HUES6 (cell line): Measurements from ENCODE around the gene AGFG2.

Source experiments
- H3K27ac ChIP-seq: 2 replicates; pipeline ENCODE4 v1.7.0; 2013; ENCODE audit warnings: low read depth, mild to moderate bottlenecking, low read length, inconsistent platforms
- H3K27me3 ChIP-seq: 2 replicates; pipeline ENCODE4 v1.6.1; 2013; ENCODE audit warnings: low read length; ENCODE audit not compliant: control insufficient read depth, insufficient read depth
- H3K36me3 ChIP-seq: 2 replicates; pipeline ENCODE4 v1.6.1; 2013; ENCODE audit warnings: low read length; ENCODE audit not compliant: control insufficient read depth, insufficient read depth
- H3K4me1 ChIP-seq: 2 replicates; pipeline ENCODE4 v1.6.1; 2013; ENCODE audit warnings: low read length; ENCODE audit not compliant: control insufficient read depth, insufficient read depth
- H3K4me3 ChIP-seq: 2 replicates; pipeline ENCODE4 v1.5.1; 2013; ENCODE audit warnings: low read depth, low read length
- H3K9ac ChIP-seq: one replicate; pipeline ENCODE4 v1.6.1; 2013; ENCODE audit warnings: mild to moderate bottlenecking, low read length
- H3K9me3 ChIP-seq: 2 replicates; pipeline ENCODE4 v1.6.1; 2013; ENCODE audit warnings: low read depth, low read length; ENCODE audit not compliant: control insufficient read depth, insufficient read depth

AGFG2 gene

GRCh38 chr7:100573691-100574361, 34.8 kb downstream of the AGFG2 start, which contains the start of gene SAP25:
TSS of gene SAP25 (minus strand) at chr7:100573900. CDS start at chr7:100573742, 158 bp downstream.
- Histone ChIP-seq H3K9me3 (no peaks in the 10 kb centered on the region), H3K4me1 (peaks cover 30% of the 10 kb centered on the region), H3K27ac (no peak within 1 kb of the TSS), H3K27me3 (no peaks in the 10 kb centered on the region), H3K9ac (no peak within 1 kb of the TSS), H3K4me3 (no peak within 1 kb of the TSS), H3K36me3 (peaks cover 40% of the 10 kb centered on the region)

DNA sequence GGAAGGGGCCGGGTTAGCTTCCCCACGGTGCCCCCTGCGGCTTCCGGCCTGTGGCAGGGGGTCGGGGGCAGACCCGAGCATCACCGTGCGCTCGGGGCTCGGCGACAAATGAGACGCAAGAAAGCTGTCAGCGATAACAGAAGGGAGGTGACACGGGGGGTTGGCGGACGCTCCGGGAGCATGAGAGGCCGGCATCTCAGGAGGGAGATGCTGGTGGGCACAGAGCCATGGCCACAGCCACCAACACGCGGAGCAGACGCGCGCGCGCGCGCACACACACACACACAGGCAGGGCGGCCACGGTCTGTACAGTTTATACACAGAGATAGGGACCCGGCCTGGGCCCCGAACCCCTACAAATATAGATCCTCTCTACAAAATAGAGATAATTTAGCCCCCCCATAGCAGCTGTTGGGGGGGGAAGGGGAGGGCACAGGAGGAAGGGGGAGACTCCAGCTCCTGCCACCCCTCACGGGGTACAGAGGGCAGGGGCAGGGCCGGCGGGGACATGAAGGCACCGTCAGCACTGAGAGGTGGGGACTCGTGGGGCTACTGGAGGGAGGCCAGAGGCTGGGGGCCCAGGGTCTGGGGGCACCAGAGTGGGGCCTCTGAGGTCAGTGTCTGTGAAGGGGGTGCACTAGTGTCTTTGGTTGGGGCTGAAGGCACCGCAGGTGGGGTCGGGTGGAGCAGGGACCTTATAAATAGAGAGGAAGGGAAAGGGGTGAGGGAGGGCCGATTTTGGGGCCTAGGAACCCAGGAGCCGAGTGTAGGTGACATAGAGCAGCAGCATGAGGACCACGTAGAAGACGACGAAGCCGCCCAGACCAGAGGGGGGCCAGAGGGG, 35.6 kb downstream of the AGFG2 start:
- H3K9ac ChIP-seq: no peak overlapping the region
- H3K27me3 ChIP-seq: no peaks in the 10 kb centered on the region
- peaks cover 25% of the 10 kb centered on the region for H3K4me1 ChIP-seq
- H3K9me3 ChIP-seq: no peaks in the 10 kb centered on the region
- peaks cover 45% of the 10 kb centered on the region for H3K36me3 ChIP-seq
- H3K4me3 ChIP-seq: no peak overlapping the region
- H3K27ac ChIP-seq: no peak overlapping the region

DNA sequence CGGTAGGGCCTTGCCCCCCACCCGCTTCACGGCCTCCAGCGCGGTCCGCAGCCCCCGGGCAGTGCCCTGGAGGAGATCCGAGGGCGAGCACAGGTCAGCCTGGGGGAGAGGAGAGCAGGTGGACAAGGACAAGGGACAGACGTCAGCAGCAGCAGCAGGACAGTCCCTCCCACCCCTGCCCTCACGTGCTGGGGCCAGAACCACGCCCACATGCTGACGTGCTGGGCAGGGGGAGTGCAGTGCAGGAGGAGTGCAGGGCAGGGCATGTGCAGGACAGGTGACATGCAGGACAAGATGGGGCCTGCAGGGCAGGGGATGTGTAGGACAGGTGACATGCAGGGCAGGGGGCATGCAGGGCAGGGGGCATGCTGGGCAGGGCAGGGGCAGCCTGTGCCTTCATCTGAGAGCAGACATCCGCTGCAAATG, 36.2 kb downstream of the AGFG2 start:
- no peaks in the 10 kb centered on the region for H3K9me3 ChIP-seq

DNA sequence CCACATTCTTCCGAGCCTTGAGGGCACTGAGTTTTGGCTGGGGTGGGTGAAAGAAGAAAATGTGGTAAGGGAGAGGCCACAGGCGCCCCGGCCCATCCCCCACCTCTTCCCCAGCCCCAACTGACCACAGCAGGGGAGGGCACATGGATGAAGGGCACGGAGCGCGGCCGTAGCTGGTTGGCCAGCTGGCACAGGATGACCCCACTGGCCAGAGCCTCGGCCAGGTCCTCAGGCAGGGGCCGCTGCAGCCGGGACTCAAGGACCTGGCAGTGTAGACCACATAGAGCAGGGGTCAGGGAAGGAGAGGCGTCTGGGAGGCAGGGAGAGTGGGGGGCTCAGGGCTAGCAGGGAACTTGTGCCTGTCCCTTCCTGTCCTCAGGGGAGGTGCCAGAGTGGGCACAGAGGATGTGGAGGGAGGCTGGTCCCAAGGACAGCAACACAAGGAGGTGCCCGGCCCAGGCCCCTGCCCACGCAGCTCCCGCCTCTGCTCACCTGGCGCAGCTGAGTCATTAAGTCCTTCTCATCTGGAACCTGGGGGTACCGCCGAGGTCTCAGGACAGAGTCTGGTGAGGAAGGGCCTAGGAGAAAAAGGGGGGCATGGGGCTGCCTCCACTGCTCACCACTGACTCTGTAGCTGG, 36.9 kb downstream of the AGFG2 start:
- no peak overlapping the region for H3K9ac ChIP-seq
- no peak overlapping the region for H3K27ac ChIP-seq
- no peak overlapping the region for H3K4me3 ChIP-seq
- H3K9me3 ChIP-seq: no peaks in the 10 kb centered on the region
- H3K27me3 ChIP-seq: no peaks in the 10 kb centered on the region
- H3K4me1 ChIP-seq: peaks cover 20% of the 10 kb centered on the region
- H3K36me3 ChIP-seq: peaks cover 58% of the 10 kb centered on the region

More for the DNA sequence above, 36.2 kb downstream of the AGFG2 start:
- H3K36me3 ChIP-seq: peaks cover 52% of the 10 kb centered on the region
- H3K4me1 ChIP-seq: peaks cover 22% of the 10 kb centered on the region
- no peak overlapping the region for H3K4me3 ChIP-seq
- no peaks in the 10 kb centered on the region for H3K27me3 ChIP-seq
- no peak overlapping the region for H3K9ac ChIP-seq
- H3K27ac ChIP-seq: no peak overlapping the region

DNA sequence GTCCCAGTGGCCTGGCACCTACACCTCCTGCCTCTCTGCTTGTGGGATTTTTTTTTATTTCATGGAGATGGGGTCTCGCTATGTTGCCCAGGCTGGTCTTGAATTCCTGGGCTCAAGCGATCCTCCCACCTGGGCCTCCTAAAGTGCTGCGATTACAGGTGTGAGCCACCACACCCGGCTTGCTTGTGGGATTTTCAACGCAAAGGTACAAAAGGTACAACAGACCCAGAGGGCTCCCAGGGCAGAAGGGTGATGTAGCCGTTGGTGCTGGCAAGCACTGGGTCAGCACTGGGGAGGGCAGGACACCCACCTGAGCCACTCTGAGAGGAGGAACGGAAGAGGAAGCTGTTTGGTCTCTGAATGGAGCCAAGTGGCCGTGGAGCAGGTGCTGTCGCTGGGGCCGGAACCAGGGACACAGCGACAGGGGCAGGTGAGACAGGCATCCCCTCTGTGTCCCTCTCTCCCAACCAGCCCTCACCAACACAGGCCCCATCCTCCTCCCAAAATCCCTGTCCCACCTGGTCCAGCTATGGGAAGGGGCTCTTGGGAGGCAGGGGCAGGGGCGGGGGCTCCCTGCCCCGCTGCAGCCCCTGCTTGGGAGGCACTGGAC, 37.5 kb downstream of the AGFG2 start:
- Histone ChIP-seq H3K27ac (no peak overlapping the region), H3K4me1 (peaks cover 14% of the 10 kb centered on the region), H3K4me3 (no peak overlapping the region), H3K9ac (no peak overlapping the region), H3K36me3 (peaks cover 64% of the 10 kb centered on the region), H3K9me3 (no peaks in the 10 kb centered on the region), H3K27me3 (no peaks in the 10 kb centered on the region)

GRCh38 chr7:100577103-100577502, 38.1 kb downstream of the AGFG2 start:
- H3K36me3 ChIP-seq: peaks cover 70% of the 10 kb centered on the region

DNA sequence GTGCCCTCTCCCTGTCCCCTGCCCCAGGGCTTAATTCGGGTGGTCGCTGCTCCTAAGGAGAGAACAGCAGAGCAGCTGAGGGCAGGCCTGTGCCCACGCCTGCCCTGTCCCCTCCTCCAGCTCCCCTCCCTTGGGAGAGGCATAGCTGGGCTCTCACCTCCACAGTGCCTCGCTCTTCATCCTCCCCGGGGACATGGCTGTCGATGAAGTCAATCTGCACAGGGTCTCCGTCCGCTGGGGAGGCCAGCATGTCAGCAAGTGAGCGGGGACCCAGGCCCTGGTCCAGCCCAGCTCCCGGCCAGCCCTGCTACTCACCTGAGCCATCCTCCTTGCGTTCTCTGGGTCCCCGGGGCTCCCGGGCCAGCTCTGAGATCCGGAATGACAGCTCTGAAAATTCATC, 38.5 kb downstream of the AGFG2 start:
- Histone ChIP-seq H3K4me3 (no peak overlapping the region), H3K4me1 (peaks cover 4% of the 10 kb centered on the region; the same call in 1 of the 2 replicates), H3K27me3 (no peaks in the 10 kb centered on the region), H3K9ac (no peak overlapping the region), H3K36me3 (peaks cover 74% of the 10 kb centered on the region), H3K27ac (no peak overlapping the region), H3K9me3 (no peaks in the 10 kb centered on the region)

More at GRCh38 chr7:100577103-100577502, 38.1 kb downstream of the AGFG2 start:
- Histone ChIP-seq H3K4me3 (no peak overlapping the region), H3K27me3 (no peaks in the 10 kb centered on the region), H3K4me1 (peaks cover 8% of the 10 kb centered on the region), H3K9me3 (no peaks in the 10 kb centered on the region), H3K27ac (no peak overlapping the region), H3K9ac (no peak overlapping the region)

- peaks cover 8% of the 10 kb centered on the region for H3K4me1 ChIP-seq
- H3K27ac ChIP-seq: no peak overlapping the region
- no peaks in the 10 kb centered on the region for H3K9me3 ChIP-seq
- no peak overlapping the region for H3K9ac ChIP-seq
- peaks cover 76% of the 10 kb centered on the region for H3K36me3 ChIP-seq
- H3K4me3 ChIP-seq: no peak overlapping the region
- H3K27me3 ChIP-seq: no peaks in the 10 kb centered on the region
These were observed 39.5 kb downstream of the AGFG2 start for GRCh38 chr7:100578246-100579183.

DNA sequence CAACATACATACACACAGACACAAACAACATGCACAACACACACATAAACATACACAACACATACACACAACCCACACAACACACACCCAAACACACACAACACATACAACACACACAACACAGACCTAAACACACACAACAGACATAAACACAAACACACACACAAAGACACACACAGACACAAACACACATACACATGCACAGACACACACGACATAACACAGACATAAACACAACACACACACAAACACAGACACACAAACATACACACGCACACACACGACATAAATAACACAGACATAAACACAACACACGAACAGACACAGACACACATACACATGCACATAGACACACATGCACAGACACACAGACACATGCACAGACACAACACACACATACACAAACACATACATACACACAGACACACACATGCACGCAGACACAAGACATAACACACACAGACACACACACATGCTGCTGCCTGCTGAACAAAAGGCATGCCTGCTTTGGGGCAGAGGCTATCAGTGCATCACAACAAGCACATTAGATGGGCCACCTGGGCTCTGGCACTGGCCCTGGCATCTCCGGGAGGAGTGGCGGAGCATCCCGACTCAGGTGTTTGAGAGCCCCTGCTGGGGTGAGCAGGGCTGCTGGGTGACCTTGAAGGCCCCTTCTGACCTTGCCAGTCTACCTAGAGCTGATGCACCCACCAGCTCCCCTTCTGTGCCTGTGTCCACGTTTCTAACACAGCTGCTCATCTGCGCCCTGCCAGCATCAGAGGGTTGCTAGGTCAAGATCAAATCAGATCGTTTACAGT, 41.7 kb downstream of the AGFG2 start:
- Histone ChIP-seq H3K36me3 (peaks cover 65% of the 10 kb centered on the region), H3K9ac (no peak overlapping the region), H3K27ac (no peak overlapping the region), H3K27me3 (no peaks in the 10 kb centered on the region), H3K4me1 (peaks cover 21% of the 10 kb centered on the region), H3K9me3 (no peaks in the 10 kb centered on the region), H3K4me3 (no peak overlapping the region)
